Gastrocnemius medialis (tissue), 4 donors: ENCODE data around the gene EME2. TPM values are rescaled to one million over a fixed set of nuclear protein-coding genes. Genes with fewer than 3 reads are reported as not detected.

ENCODE experiments used
- ATAC-seq, 2 donors: fragments of 150-250 bp; one replicate each; pipeline ENCODE4 v1.9.1; 2016
- DNase-seq, 2 donors: peaks; one replicate each; pipeline ENCODE4 v3.0.0-alpha.2; 2019
- H3K27ac ChIP-seq, 4 donors: fragments of 200-600 bp; sonication (generic); 1 replicate in 1 of 4; 2 replicates in 3 of 4; pipeline ENCODE4 v1.5.1; 2016 to 2018; ENCODE audit warnings: mild to moderate bottlenecking in 2 of 4, moderate library complexity in 1 of 4
- H3K27me3 ChIP-seq, 3 donors: fragments of 200-600 bp; sonication (generic) in 2 of 3; 1 replicate in 1 of 3; 2 replicates in 2 of 3; pipeline versions ENCODE4 v1.5.1 to v1.6.0; 2016 to 2019; ENCODE audit warnings: mild to moderate bottlenecking in 1 of 3, moderate library complexity in 1 of 3
- H3K36me3 ChIP-seq, 2 donors: fragments of 200-600 bp; sonication (generic) in 1 of 2; one replicate each; pipeline ENCODE4 v1.5.1; 2017 to 2018
- H3K4me1 ChIP-seq, 2 donors: fragments of 200-600 bp; sonication (generic) in 1 of 2; one replicate each; pipeline ENCODE4 v1.5.1; 2016 to 2017; ENCODE audit warnings: mild to moderate bottlenecking in 2 of 2
- H3K4me3 ChIP-seq, 4 donors: fragments of 200-600 bp; sonication (generic) in 3 of 4; 1 replicate in 1 of 4; 2 replicates in 3 of 4; pipeline ENCODE4 v1.5.1; 2016 to 2019; ENCODE audit warnings: mild to moderate bottlenecking in 2 of 4
- H3K9me3 ChIP-seq, 3 donors: fragments of 200-600 bp; sonication (generic) in 2 of 3; 1 replicate in 1 of 3; 2 replicates in 2 of 3; pipeline ENCODE4 v1.5.1; 2016 to 2019
- CTCF ChIP-seq, 5 experiments: fragments of 450-650 bp in 3 of 5; fragments of 200-600 bp in 2 of 5; sonication (generic) in 2 of 5; IDR thresholded peaks in 4 of 5; conservative IDR thresholded peaks in 1 of 5; 1 replicate in 4 of 5; 2 replicates in 1 of 5; pipeline ENCODE4 v1.5.1; 2016 to 2019; ENCODE audit warnings: antibody characterized with exemption in 5 of 5, mild to moderate bottlenecking in 3 of 5, moderate library complexity in 3 of 5
- POLR2A ChIP-seq, 2 donors: fragments of 450-650 bp; IDR thresholded peaks; one replicate each; pipeline ENCODE4 v1.6.1; 2017; ENCODE audit warnings: antibody characterized with exemption in 2 of 2, mild to moderate bottlenecking in 2 of 2, moderate library complexity in 2 of 2
- in situ Hi-C, 4 donors: fragments of 200-750 bp; cut with MboI; loops; one replicate each; pipeline versions ENCODE4 v1.15.0 to v1.8.0; 2017; ENCODE audit warnings: low sequenced_read_pairs in 4 of 4
- intact Hi-C: fragments of 100-400 bp; cut with DNase I; formaldehyde crosslinking; loops from one replicate; pipeline ENCODE4 v1.15.1; 2023; ENCODE audit warnings: low total_unique reads
- total RNA-seq, 4 donors: library from RNA; depleted of rRNA; stranded (reverse); fragments of >200 nt; gene quantifications; one replicate each; pipeline versions ENCODE4 v1.1.0 to v1.2.3, GENCODE V29; 2016

The EME2 gene
- total RNA-seq, 4 donors from 2014 or later = 2.1 to 9.2 (median 6.2) TPM

- DNase-seq = no peak
- TF ChIP-seq CTCF (IDR thresholded peaks at IDR 0.05 in 4 of 5, conservative IDR thresholded peaks at IDR 0.05 in 1 of 5) = no peak
- no peak for TF ChIP-seq POLR2A (IDR thresholded peaks at IDR 0.05)
- Histone ChIP-seq H3K27ac (no peak overlapping the region), H3K9me3 (no peaks in the 10 kb centered on the region), H3K36me3 (peaks cover 0 to 83% of the 10 kb centered on the region in 2 donors), H3K4me1 (no peaks in the 10 kb centered on the region), H3K27me3 (no peaks in the 10 kb centered on the region), H3K4me3 (no peak overlapping the region)
- ATAC-seq = no peak
- intact Hi-C loops (no loop called here), in situ Hi-C loops (no loop called here)
These were observed 23.2 kb upstream of the EME2 start for GRCh38 chr16:1749152-1750117.

DNA sequence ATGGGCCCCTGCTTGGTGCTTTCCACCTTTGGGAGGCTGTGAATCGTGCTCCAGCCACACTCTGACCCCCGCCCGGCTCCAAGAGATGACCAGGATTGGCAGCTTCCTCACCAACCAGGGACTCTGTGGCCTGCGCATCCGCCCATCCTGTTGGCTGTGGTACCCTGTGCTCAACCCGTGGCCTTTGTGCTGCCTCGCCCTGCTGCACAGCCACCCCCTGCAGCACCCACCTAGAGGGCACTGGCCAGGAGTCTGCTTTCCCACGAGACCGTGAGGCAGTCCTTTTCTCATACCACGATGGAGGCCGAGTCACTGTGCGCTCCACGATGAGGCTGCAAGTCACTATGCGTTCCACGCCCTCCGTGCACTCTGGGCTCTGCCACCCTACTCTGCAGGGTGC is 20.7 kb upstream of the EME2 start:
- H3K4me3 ChIP-seq = no peak overlapping the region
- H3K27ac ChIP-seq = no peak overlapping the region
- H3K36me3 ChIP-seq = peaks cover 0 to 74% of the 10 kb centered on the region in 2 donors
- H3K27me3 ChIP-seq = no peaks in the 10 kb centered on the region
- no peaks in the 10 kb centered on the region for H3K4me1 ChIP-seq
- DNase-seq (no peak), ATAC-seq (no peak)
- TF ChIP-seq CTCF (IDR thresholded peaks at IDR 0.05 in 4 of 5, conservative IDR thresholded peaks at IDR 0.05 in 1 of 5) = no peak
- no peak for TF ChIP-seq POLR2A (IDR thresholded peaks at IDR 0.05)
- in situ Hi-C loops (no loop called here), intact Hi-C loops (no loop called here)
- H3K9me3 ChIP-seq = no peaks in the 10 kb centered on the region

DNA sequence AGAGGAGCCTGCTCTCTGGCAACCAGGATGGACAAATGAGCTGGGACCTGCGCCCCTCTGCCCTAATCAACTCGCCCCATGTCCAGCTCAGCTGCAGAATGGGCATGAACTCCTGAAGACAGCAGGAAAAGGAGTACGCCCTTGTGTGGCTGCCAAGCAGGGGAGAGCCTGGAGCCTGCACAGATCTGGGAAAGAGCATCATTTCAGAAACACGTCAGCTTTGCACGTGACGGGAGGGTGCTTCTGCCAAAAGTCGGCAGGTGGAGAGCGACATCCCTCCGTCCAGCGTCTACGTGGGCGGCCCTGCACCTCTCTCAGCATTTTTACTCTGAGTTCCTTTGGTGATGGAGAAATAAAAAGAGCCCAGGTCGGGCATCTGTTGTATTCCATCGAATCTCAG is 19.8 kb upstream of the EME2 start:
- ATAC-seq = no peak
- peaks cover 0 to 70% of the 10 kb centered on the region in 2 donors for H3K36me3 ChIP-seq
- intact Hi-C loops = no loop called here
- H3K4me3 ChIP-seq = no peak overlapping the region
- in situ Hi-C loops = no loop called here
- no peak overlapping the region for H3K27ac ChIP-seq
- DNase-seq = no peak
- H3K4me1 ChIP-seq = no peaks in the 10 kb centered on the region
- H3K9me3 ChIP-seq = no peaks in the 10 kb centered on the region
- no peaks in the 10 kb centered on the region for H3K27me3 ChIP-seq
- no peak for TF ChIP-seq CTCF (IDR thresholded peaks at IDR 0.05 in 4 of 5, conservative IDR thresholded peaks at IDR 0.05 in 1 of 5)
- no peak for TF ChIP-seq POLR2A (IDR thresholded peaks at IDR 0.05)

DNA sequence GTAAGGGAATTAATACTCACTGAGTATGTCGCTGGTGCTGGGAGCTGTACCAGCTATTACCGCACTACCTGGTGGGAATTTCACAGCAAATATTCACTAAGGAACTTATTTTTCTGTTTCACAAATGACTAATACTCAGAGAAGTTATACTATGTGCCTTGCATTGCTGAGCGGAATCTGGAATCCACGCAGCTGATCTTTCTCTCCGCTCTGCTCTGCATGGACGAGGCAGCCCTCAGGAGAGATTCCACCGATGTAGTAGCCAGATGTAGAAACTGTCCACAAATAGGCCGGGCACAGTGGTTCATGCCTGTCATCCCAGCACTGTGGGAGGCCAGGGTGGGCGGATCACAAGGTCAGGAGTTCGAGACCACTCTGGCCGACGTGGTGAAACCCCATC is 18.4 kb upstream of the EME2 start:
- no peak for TF ChIP-seq CTCF (IDR thresholded peaks at IDR 0.05 in 4 of 5, conservative IDR thresholded peaks at IDR 0.05 in 1 of 5)
- no peak for TF ChIP-seq POLR2A (IDR thresholded peaks at IDR 0.05)
- Histone ChIP-seq H3K36me3 (peaks cover 0 to 63% of the 10 kb centered on the region in 2 donors), H3K4me3 (no peak overlapping the region), H3K9me3 (no peaks in the 10 kb centered on the region), H3K27me3 (no peaks in the 10 kb centered on the region), H3K27ac (no peak overlapping the region), H3K4me1 (no peaks in the 10 kb centered on the region)
- DNase-seq (no peak), ATAC-seq (no peak)
- intact Hi-C loops (no loop called here), in situ Hi-C loops (no loop called here)
